ENCODE data around the gene ACO2. TPM values are rescaled to one million over a fixed set of nuclear protein-coding genes. Genes with fewer than 3 reads are reported as not detected.

The ACO2 gene
- total and polyA plus RNA-seq, 10 of the 15 experiments (the other 5 are each of a cell fraction or from before 2014, with no cell fraction given), result 21.4 to 214 (median 88.5) TPM

DNA sequence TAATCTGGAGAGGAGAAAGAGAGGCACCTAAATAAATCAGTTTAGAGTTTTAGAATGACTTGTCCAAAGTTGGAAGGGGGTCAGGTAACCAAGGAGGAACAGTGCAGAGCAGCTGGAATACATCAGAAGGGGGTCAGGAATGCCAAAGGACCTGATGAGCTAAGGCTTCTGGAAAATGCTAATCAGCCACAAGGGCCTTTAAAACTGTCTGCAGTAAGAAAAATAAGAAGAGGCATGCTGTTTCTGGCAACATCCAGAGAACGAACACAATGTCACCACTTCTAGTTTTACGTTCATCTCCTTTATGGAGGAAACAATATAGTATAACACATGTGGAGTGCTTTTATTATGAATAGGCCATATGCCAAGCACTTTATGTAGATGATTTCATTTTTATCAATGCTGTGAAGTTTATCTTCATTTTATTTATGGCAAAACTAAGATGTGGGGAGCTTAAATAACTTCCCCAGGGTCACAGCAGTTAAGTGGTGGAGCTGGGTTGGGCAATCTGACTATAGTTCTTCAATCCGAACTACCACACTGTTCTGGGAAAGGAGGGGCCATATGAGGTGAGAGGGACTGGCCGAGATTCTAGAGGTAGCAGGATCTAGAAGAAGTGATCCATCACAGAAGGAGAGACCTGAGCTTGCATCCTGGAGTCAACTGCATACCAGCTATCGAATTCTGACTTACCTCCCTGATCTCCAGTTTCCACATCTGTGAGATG, 22.6 kb downstream of the ACO2 start:
- intact Hi-C loops (cut with micrococcal nuclease; ENCODE audit: unreplicated experiment) (no loop called here), in situ Hi-C loops (cut with MboI) (no loop called here)
- Histone ChIP-seq H3K27me3 (replicated peaks in 1 of 2; ENCODE audit: control insufficient read depth in 2 of 2, insufficient read depth in 2 of 2, low read length in 1 of 2) (no peaks in the 10 kb centered on the region), H3K4me2 (ENCODE audit: control insufficient read depth, insufficient read depth) (no peak overlapping the region), H3K9me3 (replicated peaks; ENCODE audit: control insufficient read depth, insufficient read depth, low read length) (no peaks in the 10 kb centered on the region), H3K4me1 (ENCODE audit: control insufficient read depth, insufficient read depth, low read length) (no peaks in the 10 kb centered on the region), H3K9ac (ENCODE audit: control insufficient read depth, insufficient read depth, low read length) (no peak overlapping the region), H3K27ac (ENCODE audit: control insufficient read depth, insufficient read depth) (no peak overlapping the region), H3K36me3 (ENCODE audit: control insufficient read depth in 2 of 2, insufficient read depth in 2 of 2, low read length in 1 of 2) (peaks cover 2 to 6% of the 10 kb centered on the region in 2 experiments; a peak in 3 of 4 replicates), H4K20me1 (ENCODE audit: control insufficient read depth, insufficient read depth) (peaks cover 3% of the 10 kb centered on the region), H3K4me3 (no peak overlapping the region), H3K79me2 (ENCODE audit: control insufficient read depth, insufficient read depth, low read length) (peaks cover 41% of the 10 kb centered on the region), H2AFZ (ENCODE audit: control insufficient read depth, low read depth, low read length) (no peak overlapping the region)
- 88% methylated on average over 5 of the region's 5 CpGs for WGBS (ENCODE audit: insufficient coverage, insufficient replicate concordance, low lambda C conversion rate, missing lambda C conversion rate)
- BruUV-seq (replicated peaks), result no TSS peak
- CTCF ChIA-PET, result interaction anchor here (0.9 to 1.1 kb wide), 3 partner anchors 10 to 36 kb away, joined by 3 to 6 read pairs (median 3); no protein-coding TSS in a partner anchor
- RAD21 ChIA-PET (ENCODE audit: unreplicated experiment), result interaction anchor here (0.9 kb wide), 1 partner anchor 88 kb away, joined by 3 read pairs; no protein-coding TSS in a partner anchor
- DNase-seq (ENCODE audit: low read depth, low spot score) (no peak), FAIRE-seq (no peak), ATAC-seq (no peak)
- SMC1A ChIA-PET (ENCODE audit: uncharacterized antibody, unreplicated experiment), result interaction anchor here (0.8 to 2.0 kb wide), 3 partner anchors 9 to 88 kb away, joined by 3 to 8 read pairs (median 4); no protein-coding TSS in a partner anchor
- POLR2A ChIA-PET, result no interaction called here
- TF ChIP-seq NKRF (conservative IDR thresholded peaks at IDR 0.05), result no peak
- TF ChIP-seq POU2F2 (IDR thresholded peaks at IDR 0.05; ENCODE audit: borderline replicate concordance, low read depth, low read length), result no peak
- TF ChIP-seq KLF5 (IDR thresholded peaks at IDR 0.05; ENCODE audit: partially characterized antibody), result no peak
- no peak for TF ChIP-seq NFXL1 (IDR thresholded peaks at IDR 0.05; ENCODE audit: borderline replicate concordance)
- no peak for TF ChIP-seq FOXM1 (IDR thresholded peaks at IDR 0.05; ENCODE audit: low read depth, low read length)
- no peak for TF ChIP-seq CBX3 (IDR thresholded peaks at IDR 0.05; ENCODE audit: borderline replicate concordance, low read depth)
- no peak for TF ChIP-seq KDM1A (IDR thresholded peaks at IDR 0.05; ENCODE audit: borderline replicate concordance)
- TF ChIP-seq CREB1 (IDR thresholded peaks at IDR 0.05; ENCODE audit: low read depth), result no peak
- TF ChIP-seq TAF1 (IDR thresholded peaks at IDR 0.05; ENCODE audit: borderline replicate concordance, low read depth, low read length), result no peak
- TF ChIP-seq CUX1 (IDR thresholded peaks at IDR 0.05; ENCODE audit: insufficient replicate concordance, low read depth, low read length), result no peak
- TF ChIP-seq ZNF24 (IDR thresholded peaks at IDR 0.05), result no peak
- TF ChIP-seq, protein P1, sequence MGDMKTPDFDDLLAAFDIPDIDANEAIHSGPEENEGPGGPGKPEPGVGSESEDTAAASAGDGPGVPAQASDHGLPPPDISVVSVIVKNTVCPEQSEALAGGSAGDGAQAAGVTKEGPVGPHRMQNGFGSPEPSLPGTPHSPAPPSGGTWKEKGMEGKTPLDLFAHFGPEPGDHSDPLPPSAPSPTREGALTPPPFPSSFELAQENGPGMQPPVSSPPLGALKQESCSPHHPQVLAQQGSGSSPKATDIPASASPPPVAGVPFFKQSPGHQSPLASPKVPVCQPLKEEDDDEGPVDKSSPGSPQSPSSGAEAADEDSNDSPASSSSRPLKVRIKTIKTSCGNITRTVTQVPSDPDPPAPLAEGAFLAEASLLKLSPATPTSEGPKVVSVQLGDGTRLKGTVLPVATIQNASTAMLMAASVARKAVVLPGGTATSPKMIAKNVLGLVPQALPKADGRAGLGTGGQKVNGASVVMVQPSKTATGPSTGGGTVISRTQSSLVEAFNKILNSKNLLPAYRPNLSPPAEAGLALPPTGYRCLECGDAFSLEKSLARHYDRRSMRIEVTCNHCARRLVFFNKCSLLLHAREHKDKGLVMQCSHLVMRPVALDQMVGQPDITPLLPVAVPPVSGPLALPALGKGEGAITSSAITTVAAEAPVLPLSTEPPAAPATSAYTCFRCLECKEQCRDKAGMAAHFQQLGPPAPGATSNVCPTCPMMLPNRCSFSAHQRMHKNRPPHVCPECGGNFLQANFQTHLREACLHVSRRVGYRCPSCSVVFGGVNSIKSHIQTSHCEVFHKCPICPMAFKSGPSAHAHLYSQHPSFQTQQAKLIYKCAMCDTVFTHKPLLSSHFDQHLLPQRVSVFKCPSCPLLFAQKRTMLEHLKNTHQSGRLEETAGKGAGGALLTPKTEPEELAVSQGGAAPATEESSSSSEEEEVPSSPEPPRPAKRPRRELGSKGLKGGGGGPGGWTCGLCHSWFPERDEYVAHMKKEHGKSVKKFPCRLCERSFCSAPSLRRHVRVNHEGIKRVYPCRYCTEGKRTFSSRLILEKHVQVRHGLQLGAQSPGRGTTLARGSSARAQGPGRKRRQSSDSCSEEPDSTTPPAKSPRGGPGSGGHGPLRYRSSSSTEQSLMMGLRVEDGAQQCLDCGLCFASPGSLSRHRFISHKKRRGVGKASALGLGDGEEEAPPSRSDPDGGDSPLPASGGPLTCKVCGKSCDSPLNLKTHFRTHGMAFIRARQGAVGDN (IDR thresholded peaks at IDR 0.05), result no peak

All from GM12878 (cell line).